ENCODE measurements around the gene EXOC4.

DNA sequence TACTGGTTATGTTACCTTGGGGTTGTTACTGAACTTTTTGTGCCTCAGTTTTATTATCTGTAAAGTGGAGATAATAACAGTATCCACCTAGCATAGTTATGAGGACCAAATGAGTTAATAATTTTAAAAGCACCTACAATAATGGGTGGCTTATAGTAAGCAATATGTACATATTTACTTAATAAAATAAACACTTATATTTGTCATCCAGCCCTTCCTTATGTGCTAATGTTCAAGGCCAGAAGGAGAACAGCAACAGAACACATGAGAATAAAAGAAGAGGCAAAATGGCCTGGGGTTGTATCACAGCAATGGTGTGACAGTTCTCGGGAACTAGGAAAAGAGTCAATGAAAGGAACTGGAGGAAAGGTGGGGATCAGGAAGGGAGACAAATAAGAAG lies 618.9 kb downstream of the EXOC4 start:
- TF ChIP-seq, protein P1, sequence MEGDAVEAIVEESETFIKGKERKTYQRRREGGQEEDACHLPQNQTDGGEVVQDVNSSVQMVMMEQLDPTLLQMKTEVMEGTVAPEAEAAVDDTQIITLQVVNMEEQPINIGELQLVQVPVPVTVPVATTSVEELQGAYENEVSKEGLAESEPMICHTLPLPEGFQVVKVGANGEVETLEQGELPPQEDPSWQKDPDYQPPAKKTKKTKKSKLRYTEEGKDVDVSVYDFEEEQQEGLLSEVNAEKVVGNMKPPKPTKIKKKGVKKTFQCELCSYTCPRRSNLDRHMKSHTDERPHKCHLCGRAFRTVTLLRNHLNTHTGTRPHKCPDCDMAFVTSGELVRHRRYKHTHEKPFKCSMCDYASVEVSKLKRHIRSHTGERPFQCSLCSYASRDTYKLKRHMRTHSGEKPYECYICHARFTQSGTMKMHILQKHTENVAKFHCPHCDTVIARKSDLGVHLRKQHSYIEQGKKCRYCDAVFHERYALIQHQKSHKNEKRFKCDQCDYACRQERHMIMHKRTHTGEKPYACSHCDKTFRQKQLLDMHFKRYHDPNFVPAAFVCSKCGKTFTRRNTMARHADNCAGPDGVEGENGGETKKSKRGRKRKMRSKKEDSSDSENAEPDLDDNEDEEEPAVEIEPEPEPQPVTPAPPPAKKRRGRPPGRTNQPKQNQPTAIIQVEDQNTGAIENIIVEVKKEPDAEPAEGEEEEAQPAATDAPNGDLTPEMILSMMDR (conservative IDR thresholded peaks at IDR 0.05; ENCODE audit: low read length): no peak
- no peak for TF ChIP-seq EZH2phosphoT487 (IDR thresholded peaks at IDR 0.05; ENCODE audit: borderline replicate concordance)
